HG02840 (cell line): ENCODE measurements around the gene ITGB6.

ENCODE experiments used
- ATAC-seq: cut with Tn5 transposase; IDR thresholded peaks from one replicate; pipeline ENCODE4 v1.9.1; 2021; ENCODE audit warnings: mild to moderate bottlenecking, moderate library complexity, moderate number of reproducible peaks; ENCODE audit not compliant: unreplicated experiment, low FRiP score

Gene ITGB6, protein sequence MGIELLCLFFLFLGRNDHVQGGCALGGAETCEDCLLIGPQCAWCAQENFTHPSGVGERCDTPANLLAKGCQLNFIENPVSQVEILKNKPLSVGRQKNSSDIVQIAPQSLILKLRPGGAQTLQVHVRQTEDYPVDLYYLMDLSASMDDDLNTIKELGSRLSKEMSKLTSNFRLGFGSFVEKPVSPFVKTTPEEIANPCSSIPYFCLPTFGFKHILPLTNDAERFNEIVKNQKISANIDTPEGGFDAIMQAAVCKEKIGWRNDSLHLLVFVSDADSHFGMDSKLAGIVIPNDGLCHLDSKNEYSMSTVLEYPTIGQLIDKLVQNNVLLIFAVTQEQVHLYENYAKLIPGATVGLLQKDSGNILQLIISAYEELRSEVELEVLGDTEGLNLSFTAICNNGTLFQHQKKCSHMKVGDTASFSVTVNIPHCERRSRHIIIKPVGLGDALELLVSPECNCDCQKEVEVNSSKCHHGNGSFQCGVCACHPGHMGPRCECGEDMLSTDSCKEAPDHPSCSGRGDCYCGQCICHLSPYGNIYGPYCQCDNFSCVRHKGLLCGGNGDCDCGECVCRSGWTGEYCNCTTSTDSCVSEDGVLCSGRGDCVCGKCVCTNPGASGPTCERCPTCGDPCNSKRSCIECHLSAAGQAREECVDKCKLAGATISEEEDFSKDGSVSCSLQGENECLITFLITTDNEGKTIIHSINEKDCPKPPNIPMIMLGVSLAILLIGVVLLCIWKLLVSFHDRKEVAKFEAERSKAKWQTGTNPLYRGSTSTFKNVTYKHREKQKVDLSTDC

GRCh38 chr2:160199683-160200389 lies at the start of gene ITGB6:
Gene ITGB6 (minus strand): TSS chr2:160200272. CDS start chr2:160200063, 209 bp downstream.
- no peak for ATAC-seq

DNA sequence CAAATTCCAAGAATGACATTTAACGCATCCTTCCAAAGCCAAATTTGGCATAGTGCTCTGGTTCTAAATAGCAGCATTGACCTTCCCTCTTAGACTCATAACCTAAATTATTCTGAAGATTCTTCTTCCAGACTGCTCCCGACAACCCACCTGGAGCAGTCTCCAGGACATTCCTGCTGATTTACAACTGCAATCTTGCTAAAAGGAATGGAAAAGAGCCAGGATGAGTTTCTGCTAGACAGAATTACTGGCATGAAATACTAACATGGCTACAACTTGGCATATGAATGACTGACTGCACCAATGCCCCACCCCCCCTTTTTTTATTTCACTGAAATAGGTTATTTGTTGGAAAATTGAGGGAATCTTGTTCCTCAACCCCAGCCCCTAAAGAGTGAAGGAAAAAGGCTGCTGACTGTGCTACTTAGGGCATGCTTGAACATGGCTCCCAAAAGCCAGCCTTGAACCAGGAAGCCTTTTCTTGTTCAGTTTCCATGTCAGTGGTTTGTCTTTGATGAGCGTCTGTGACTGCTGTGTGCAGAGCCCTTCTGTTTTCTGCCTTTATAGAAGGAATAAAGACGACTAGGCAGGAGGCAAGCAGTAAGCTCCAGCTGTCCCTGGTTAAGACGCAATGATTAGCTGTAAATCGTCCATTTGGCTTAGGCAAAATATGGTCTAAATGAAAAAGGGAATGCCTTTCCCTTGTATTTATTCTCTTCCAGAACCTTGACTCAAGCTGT lies 47.4 kb upstream of the ITGB6 start:
- ATAC-seq = no peak

DNA sequence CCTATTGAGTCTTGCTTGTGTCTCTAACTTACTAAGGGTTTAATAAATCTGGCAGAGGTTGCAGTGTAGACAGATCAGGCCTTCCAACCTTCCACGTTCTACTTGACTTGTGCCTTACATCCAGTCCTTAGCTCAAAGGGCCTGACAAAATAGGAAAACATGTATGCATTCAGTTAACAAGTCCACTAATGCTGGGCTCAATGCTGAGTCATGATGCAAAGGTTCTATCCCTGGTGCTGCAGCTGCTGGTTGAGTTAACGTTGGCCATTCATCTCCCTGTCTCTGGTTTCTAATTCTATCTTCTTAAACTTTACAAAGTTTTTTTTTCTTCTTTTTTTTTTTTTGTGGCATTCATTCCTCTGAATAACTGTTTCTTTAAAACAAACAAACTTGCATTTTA lies 46.3 kb upstream of the ITGB6 start:
- no peak for ATAC-seq

- no peak for ATAC-seq
These were observed 45.6 kb upstream of the ITGB6 start for GRCh38 chr2:160245614-160246155.

- ATAC-seq = no peak
These were observed 43.0 kb upstream of the ITGB6 start for GRCh38 chr2:160242893-160243564.

DNA sequence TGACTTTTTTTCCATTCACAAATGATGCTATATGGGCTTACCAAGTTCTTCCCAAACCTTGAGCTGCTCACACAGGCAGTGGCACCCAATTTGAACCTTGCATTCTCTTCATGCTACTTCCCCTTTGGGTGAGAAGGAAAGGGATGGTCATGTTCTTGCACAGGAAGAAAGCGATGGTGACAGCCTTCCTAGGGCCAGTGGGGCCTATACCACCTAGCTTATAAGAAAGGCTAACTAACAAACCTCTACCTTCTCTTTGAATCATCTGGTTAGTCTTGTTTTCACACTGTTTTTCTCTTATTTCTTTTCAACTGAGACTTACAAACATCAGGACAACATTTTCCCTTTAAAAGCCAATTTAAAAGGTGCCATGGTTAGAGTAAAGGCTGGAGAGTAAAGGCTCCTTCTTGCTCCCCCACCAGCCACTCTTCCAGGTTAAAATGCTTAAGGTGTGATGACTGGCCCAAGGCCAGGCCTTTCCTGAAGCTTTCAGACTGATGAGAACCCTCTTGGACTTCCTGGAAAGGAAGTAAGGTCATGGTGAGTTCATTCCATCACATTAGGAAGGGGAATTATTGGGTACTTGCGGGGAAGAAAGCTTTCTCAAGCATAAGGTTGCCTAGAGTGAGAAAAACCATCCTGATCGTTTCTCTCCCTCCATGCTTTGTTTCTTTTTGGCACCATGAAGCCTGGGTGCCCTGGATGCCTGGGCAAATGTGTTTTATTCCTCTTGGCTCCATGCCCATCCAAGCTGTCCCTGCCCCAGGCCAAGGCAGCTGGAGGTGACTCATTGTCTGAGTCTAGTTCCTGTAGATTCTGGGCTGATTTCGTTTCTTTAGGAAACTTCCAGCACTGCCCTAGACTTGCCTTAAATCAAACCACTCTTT lies 41.4 kb upstream of the ITGB6 start:
- no peak for ATAC-seq

- ATAC-seq = no peak
These were observed 39.4 kb upstream of the ITGB6 start for GRCh38 chr2:160239436-160239835.

DNA sequence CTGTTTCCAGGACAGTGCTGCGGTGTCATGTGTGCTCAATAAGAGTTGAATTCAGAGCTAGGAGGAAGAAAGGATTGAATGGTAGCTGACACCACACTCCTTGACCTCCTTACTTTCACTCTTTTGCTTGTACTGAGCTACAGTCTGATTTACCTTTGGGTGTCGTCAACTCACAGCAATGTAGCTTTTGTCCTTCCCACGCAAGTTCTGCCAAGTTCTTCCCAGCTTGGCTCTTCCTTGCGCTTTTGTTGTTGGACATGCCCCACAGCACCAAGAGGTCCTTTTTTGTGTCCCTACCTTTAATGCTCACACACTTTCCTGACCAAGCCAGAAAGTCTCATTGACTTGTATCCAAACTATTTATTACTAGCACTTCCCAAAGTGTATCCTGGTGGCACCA lies 38.3 kb upstream of the ITGB6 start:
- ATAC-seq = no peak

- no peak for ATAC-seq
These were observed 32.9 kb upstream of the ITGB6 start for GRCh38 chr2:160232905-160233475.

- no peak for ATAC-seq
These were observed 29.5 kb upstream of the ITGB6 start for GRCh38 chr2:160229591-160229990.

DNA sequence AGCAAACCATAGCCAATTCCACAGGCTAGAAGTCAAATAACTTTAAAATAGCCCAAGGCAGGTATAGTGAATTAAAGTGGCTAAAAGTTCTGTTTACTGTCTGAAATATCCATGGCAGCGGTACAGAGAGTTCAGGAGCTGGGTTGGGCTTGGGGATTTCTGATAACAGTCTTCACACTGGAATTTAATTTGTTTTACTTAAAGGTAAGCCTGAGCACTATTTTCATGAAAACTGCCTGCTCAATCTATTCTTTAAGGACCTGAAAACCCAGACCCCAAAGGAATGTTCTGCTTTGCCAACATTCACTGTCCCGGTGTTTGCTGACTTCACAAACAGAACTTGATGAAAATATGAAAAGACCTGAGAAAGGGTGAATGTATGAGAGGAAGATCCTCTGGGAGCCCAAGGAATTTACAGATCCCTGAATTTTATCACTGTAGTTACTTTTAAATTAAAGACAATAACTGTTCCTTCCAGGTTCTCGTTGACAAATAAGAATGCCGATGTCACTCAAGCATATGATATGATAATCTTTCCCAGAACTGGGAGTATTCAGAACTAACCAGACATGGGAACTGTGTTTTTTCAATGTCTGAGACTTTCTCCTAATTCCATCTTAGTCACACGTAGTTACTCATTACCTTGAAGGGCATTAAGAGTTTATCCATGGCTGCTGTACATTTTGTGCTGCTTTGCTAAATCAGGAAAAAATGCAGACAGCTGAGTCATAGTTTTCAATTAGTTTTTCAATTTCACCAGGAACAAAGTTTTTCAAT lies 28.3 kb upstream of the ITGB6 start:
- no peak for ATAC-seq

- no peak for ATAC-seq
These were observed 27.3 kb upstream of the ITGB6 start for GRCh38 chr2:160227293-160227915.

DNA sequence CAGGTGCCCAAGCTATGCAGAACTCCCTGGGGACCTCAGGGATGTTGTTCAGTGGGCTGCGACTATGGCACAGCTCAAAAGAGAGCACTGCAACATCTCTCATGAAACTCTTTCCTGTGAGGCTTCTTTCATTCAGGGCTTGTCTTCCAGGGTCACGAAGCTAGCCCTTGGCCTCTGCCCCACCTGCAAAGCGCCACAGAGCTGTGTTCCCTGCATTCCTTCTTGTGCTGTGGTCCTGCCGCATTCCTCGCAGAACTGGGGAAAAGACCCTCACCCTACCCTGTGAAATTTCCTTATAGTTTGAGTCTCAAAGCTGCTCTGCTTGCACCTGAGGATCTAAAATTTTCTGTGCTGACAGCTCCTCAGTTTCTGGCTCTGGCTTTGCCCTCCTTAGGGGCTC lies 26.3 kb upstream of the ITGB6 start:
- no peak for ATAC-seq

- ATAC-seq = no peak
These were observed 25.6 kb upstream of the ITGB6 start for GRCh38 chr2:160225722-160226121.

GRCh38 chr2:160224507-160224906 lies 24.4 kb upstream of the ITGB6 start:
- ATAC-seq = no peak

DNA sequence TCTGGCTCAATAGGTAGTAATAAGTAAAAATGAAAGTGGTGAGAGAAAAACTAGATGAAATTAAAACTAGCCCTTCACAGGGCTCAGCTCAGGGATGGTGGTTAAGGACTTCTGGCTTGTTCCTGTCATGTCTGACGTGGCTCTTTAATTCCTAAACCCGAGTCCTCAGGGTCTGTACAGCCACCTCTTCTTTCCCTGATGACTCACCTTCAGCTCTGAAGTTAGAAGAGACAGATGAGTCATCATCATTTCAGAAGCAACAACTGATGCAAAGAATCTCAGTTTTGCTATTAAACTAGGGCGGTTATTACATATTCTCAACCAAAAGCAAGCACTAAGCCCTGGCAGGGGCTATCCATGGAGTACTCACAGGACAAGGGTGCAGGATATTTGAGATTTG lies 24.0 kb upstream of the ITGB6 start:
- peak; percentile 95 for ATAC-seq

- ATAC-seq = no peak
These were observed 23.5 kb upstream of the ITGB6 start for GRCh38 chr2:160223560-160223959.
